HG03520 (cell line): Measurements from ENCODE around the gene PPP1R15B.

ENCODE experiments used
- ATAC-seq: cut with Tn5 transposase; IDR thresholded peaks from one replicate; pipeline ENCODE4 v1.9.1; 2021; ENCODE audit warnings: mild to moderate bottlenecking, moderate library complexity; ENCODE audit not compliant: unreplicated experiment

Gene PPP1R15B

GRCh38 chr1:204411451-204412204 lies at the start of gene PPP1R15B:
TSS of gene PPP1R15B (minus strand) at chr1:204411817. CDS start at chr1:204411411, 406 bp downstream.
- peak; percentile 87 for ATAC-seq

GRCh38 chr1:204460346-204460745 lies 48.7 kb upstream of the PPP1R15B start:
- ATAC-seq, result no peak

GRCh38 chr1:204459706-204460105 lies 48.1 kb upstream of the PPP1R15B start:
- ATAC-seq, result no peak

GRCh38 chr1:204457666-204458065 lies 46.0 kb upstream of the PPP1R15B start:
- ATAC-seq, result no peak

- no peak for ATAC-seq
Measured at GRCh38 chr1:204456826-204457442, 45.3 kb upstream of the PPP1R15B start.

GRCh38 chr1:204455831-204456145 lies 44.2 kb upstream of the PPP1R15B start:
- no peak for ATAC-seq

- no peak for ATAC-seq
Measured at GRCh38 chr1:204455063-204455830, 43.6 kb upstream of the PPP1R15B start.

- ATAC-seq, result no peak
Measured at GRCh38 chr1:204454476-204454875, 42.9 kb upstream of the PPP1R15B start.

GRCh38 chr1:204453141-204453772 lies 41.6 kb upstream of the PPP1R15B start:
- peak; percentile 75 for ATAC-seq

GRCh38 chr1:204451352-204452124 lies 39.9 kb upstream of the PPP1R15B start:
- ATAC-seq, result no peak

GRCh38 chr1:204450461-204451257 lies 39.0 kb upstream of the PPP1R15B start:
- no peak for ATAC-seq

- no peak for ATAC-seq
Measured at GRCh38 chr1:204449678-204450280, 38.2 kb upstream of the PPP1R15B start.

GRCh38 chr1:204448991-204449677 lies 37.5 kb upstream of the PPP1R15B start:
- no peak for ATAC-seq

GRCh38 chr1:204448344-204448964 lies 36.8 kb upstream of the PPP1R15B start:
- ATAC-seq, result no peak

GRCh38 chr1:204447736-204448135 lies 36.1 kb upstream of the PPP1R15B start:
- no peak for ATAC-seq

GRCh38 chr1:204447190-204447589 lies 35.6 kb upstream of the PPP1R15B start:
- ATAC-seq, result no peak

GRCh38 chr1:204446413-204447111 lies 34.9 kb upstream of the PPP1R15B start:
- ATAC-seq, result no peak
